Body of pancreas (tissue), 4 donors: ENCODE measurements around the gene COX6A1. TPM values are rescaled to one million over a fixed set of nuclear protein-coding genes. Genes with fewer than 3 reads are reported as not detected.

Experiments
- ATAC-seq: fragments of 150-250 bp; one replicate; pipeline ENCODE4 v1.9.1; 2016
- DNase-seq, 4 donors: peaks; one replicate each; pipeline ENCODE4 v3.0.0-alpha.2; 2019
- H3K27ac ChIP-seq, 4 donors: fragments of 200-600 bp; sonication (generic); 1 replicate in 3 of 4; 2 replicates in 1 of 4; pipeline versions ENCODE4 v1.5.1 to v1.6.1; 2016 to 2019; ENCODE audit warnings: mild to moderate bottlenecking in 1 of 4, mixed read lengths in 1 of 4, moderate library complexity in 1 of 4
- H3K27me3 ChIP-seq, 2 donors: fragments of 200-600 bp; sonication (generic); one replicate each; pipeline ENCODE4 v1.6.0; 2016; ENCODE audit warnings: mild to moderate bottlenecking in 1 of 2
- H3K36me3 ChIP-seq, 2 donors: fragments of 200-600 bp; sonication (generic); replicated peaks in 1 of 2; 2 replicates each; pipeline ENCODE4 v1.5.1; 2016; ENCODE audit warnings: low read depth in 2 of 2; ENCODE audit not compliant: insufficient read depth in 1 of 2
- H3K4me1 ChIP-seq: fragments of 200-600 bp; sonication (generic); one replicate; pipeline ENCODE4 v1.6.0; 2016
- H3K4me3 ChIP-seq, 2 donors: fragments of 200-600 bp; sonication (generic); 1 replicate in 1 of 2; 2 replicates in 1 of 2; pipeline ENCODE4 v1.5.1; 2016 to 2019
- H3K9me3 ChIP-seq, 3 donors: fragments of 200-600 bp; sonication (generic); 1 replicate in 2 of 3; 2 replicates in 1 of 3; pipeline ENCODE4 v1.5.1; 2016
- CTCF ChIP-seq, 7 experiments: fragments of 450-650 bp in 4 of 7; fragments of 200-600 bp in 3 of 7; sonication (generic) in 3 of 7; IDR thresholded peaks; one replicate each; pipeline ENCODE4 v1.5.1; 2016 to 2019; ENCODE audit warnings: antibody characterized with exemption in 7 of 7
- POLR2A ChIP-seq, 3 donors: fragments of 450-650 bp; IDR thresholded peaks; one replicate each; pipeline ENCODE4 v1.6.1; 2016; ENCODE audit warnings: antibody characterized with exemption in 3 of 3, mild to moderate bottlenecking in 2 of 3
- WGBS, 2 donors: methylation state at CpG; one replicate each; pipeline ENCODE4 v1.1.5; 2017; 5-methylcytosine and 5-hydroxymethylcytosine counted together
- intact Hi-C: fragments of 100-400 bp; cut with DNase I; formaldehyde crosslinking; loops from one replicate; pipeline ENCODE4 v1.15.1; 2023
- total RNA-seq, 2 donors: library from RNA; depleted of rRNA; stranded (reverse); fragments of >200 nt; gene quantifications; one replicate each; pipeline ENCODE4 v1.1.0, GENCODE V29; 2016

Gene COX6A1
- total RNA-seq, 2 donors from 2014 or later: 183 to 359 TPM

- Histone ChIP-seq H3K4me3 (no peak overlapping the region), H3K36me3 (no peaks in the 10 kb centered on the region), H3K4me1 (peaks cover 7% of the 10 kb centered on the region), H3K27ac (peak overlapping the region in 1 of 4 donors; percentile 63), H3K27me3 (no peaks in the 10 kb centered on the region), H3K9me3 (no peaks in the 10 kb centered on the region)
- intact Hi-C loops: no loop called here
- WGBS, 2 donors: 17 to 31% methylated on average over 2 of the region's 2 CpGs
- DNase-seq (peak in 3 of 4 donors; percentile 32 to 61 (median 48)), ATAC-seq (peak; percentile 36)
- TF ChIP-seq CTCF (IDR thresholded peaks at IDR 0.05): no peak
- no peak for TF ChIP-seq POLR2A (IDR thresholded peaks at IDR 0.05)
Measured at GRCh38 chr12:120474616-120474960, 36.7 kb downstream of the COX6A1 start.

GRCh38 chr12:120475643-120476042 is 37.7 kb downstream of the COX6A1 start:
- no peaks in the 10 kb centered on the region for H3K36me3 ChIP-seq
- no peak overlapping the region for H3K4me3 ChIP-seq
- TF ChIP-seq CTCF (IDR thresholded peaks at IDR 0.05) (no peak), POLR2A (IDR thresholded peaks at IDR 0.05) (no peak)
- 100% methylated on average over 1 of the region's 1 CpG for WGBS, 2 donors
- H3K27ac ChIP-seq: no peak overlapping the region
- no peaks in the 10 kb centered on the region for H3K27me3 ChIP-seq
- DNase-seq: no peak
- intact Hi-C loops: no loop called here
- peaks cover under 1% of the 10 kb centered on the region for H3K4me1 ChIP-seq
- H3K9me3 ChIP-seq: no peaks in the 10 kb centered on the region
- ATAC-seq: no peak

- intact Hi-C loops: no loop called here
- TF ChIP-seq CTCF (IDR thresholded peaks at IDR 0.05): no peak
- no peak for TF ChIP-seq POLR2A (IDR thresholded peaks at IDR 0.05)
- WGBS, 2 donors: 93 to 100% methylated on average over 1 of the region's 1 CpG
- Histone ChIP-seq H3K27ac (no peak overlapping the region), H3K36me3 (no peaks in the 10 kb centered on the region), H3K4me3 (no peak overlapping the region), H3K4me1 (no peaks in the 10 kb centered on the region), H3K27me3 (no peaks in the 10 kb centered on the region), H3K9me3 (no peaks in the 10 kb centered on the region)
- ATAC-seq (no peak), DNase-seq (no peak)
Measured at GRCh38 chr12:120479458-120479857, 41.5 kb downstream of the COX6A1 start.

- no peak for ATAC-seq
- 42 to 65% methylated on average over 1 of the region's 1 CpG for WGBS, 2 donors
Measured at GRCh38 chr12:120480211-120480610, 42.3 kb downstream of the COX6A1 start.

More at GRCh38 chr12:120480211-120480610, 42.3 kb downstream of the COX6A1 start:
- intact Hi-C loops: no loop called here
- Histone ChIP-seq H3K9me3 (no peaks in the 10 kb centered on the region), H3K27me3 (no peaks in the 10 kb centered on the region), H3K4me3 (no peak overlapping the region), H3K4me1 (no peaks in the 10 kb centered on the region), H3K27ac (no peak overlapping the region), H3K36me3 (no peaks in the 10 kb centered on the region)
- DNase-seq: no peak
- no peak for TF ChIP-seq POLR2A (IDR thresholded peaks at IDR 0.05)
- no peak for TF ChIP-seq CTCF (IDR thresholded peaks at IDR 0.05)
